HG03460 (cell line): Measurements from ENCODE around the gene DLX1.
"Not testable (repeated sequence)": the region's sequence is repeated elsewhere in the genome, so short reads cannot be mapped to it uniquely, and the experiment has no call there.

Source experiments
- ATAC-seq: cut with Tn5 transposase; IDR thresholded peaks from one replicate; pipeline ENCODE4 v1.9.1; 2021; ENCODE audit not compliant: unreplicated experiment

Gene DLX1

GRCh38 chr2:172109256-172109987 is 24.1 kb downstream of the DLX1 start:
- no peak for ATAC-seq

- no peak for ATAC-seq
Observed at GRCh38 chr2:172109988-172110811, 24.9 kb downstream of the DLX1 start.

GRCh38 chr2:172113617-172114016 is 28.3 kb downstream of the DLX1 start:
- no peak for ATAC-seq

- ATAC-seq = not testable (repeated sequence)
Observed at GRCh38 chr2:172114176-172114575, 28.9 kb downstream of the DLX1 start.

- ATAC-seq = no peak
Observed at GRCh38 chr2:172114579-172114978, 29.3 kb downstream of the DLX1 start.

- no peak for ATAC-seq
Observed at GRCh38 chr2:172116107-172116506, 30.8 kb downstream of the DLX1 start.

GRCh38 chr2:172119089-172119488 is 33.8 kb downstream of the DLX1 start:
- ATAC-seq = no peak

- ATAC-seq = no peak
Observed at GRCh38 chr2:172120118-172120517, 34.8 kb downstream of the DLX1 start.

GRCh38 chr2:172128484-172128883 is 43.2 kb downstream of the DLX1 start:
- ATAC-seq = no peak

- ATAC-seq = no peak
Observed at GRCh38 chr2:172129404-172129803, 44.1 kb downstream of the DLX1 start.

GRCh38 chr2:172131713-172132555 is 46.6 kb downstream of the DLX1 start:
- no peak for ATAC-seq

GRCh38 chr2:172134270-172134669 is 49.0 kb downstream of the DLX1 start:
- ATAC-seq = no peak

GRCh38 chr2:172135446-172135845 is 50.1 kb downstream of the DLX1 start:
- no peak for ATAC-seq

- no peak for ATAC-seq
Observed at GRCh38 chr2:172137109-172137508, 51.8 kb downstream of the DLX1 start.

GRCh38 chr2:172137943-172138342 is 52.6 kb downstream of the DLX1 start:
- no peak for ATAC-seq

- not testable (repeated sequence) for ATAC-seq
Observed at GRCh38 chr2:172138727-172139126, 53.4 kb downstream of the DLX1 start.
